ENCODE results near the gene TANC1. TPM values are rescaled to one million over a fixed set of nuclear protein-coding genes. Genes with fewer than 3 reads are reported as not detected.

TANC1 gene
- total RNA-seq, 1 experiment from 2014 or later: 21.1 TPM

DNA sequence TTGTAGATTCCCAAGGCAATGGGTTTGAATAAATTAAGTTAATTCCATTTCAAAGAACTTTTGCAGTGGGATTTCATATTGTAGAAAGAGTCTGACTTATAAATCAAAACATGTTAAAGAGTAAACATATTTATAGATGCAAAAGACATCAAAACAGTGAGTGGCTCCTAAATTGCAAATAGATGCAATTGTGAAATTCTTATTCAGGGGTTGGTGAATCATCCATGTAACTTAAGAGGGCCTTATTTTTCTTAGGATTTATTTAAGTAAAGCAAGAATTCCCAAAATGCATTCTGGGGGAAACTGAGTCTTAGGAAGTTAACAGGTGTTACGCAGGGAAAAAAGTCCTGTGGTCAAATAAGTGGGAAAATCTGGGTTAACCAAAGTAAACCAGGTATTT, 11.3 kb downstream of the TANC1 start:
- DNase-seq: no peak
- Histone ChIP-seq H3K4me3 (ENCODE audit: low read depth, low read length) (no peak overlapping the region), H3K27me3 (replicated peaks; ENCODE audit: control insufficient read depth, insufficient read depth, low read length) (no peaks in the 10 kb centered on the region), H3K9me3 (no peaks in the 10 kb centered on the region), H3K36me3 (ENCODE audit: control insufficient read depth, insufficient read depth, low read length) (no peaks in the 10 kb centered on the region), H3K4me1 (peaks cover 7% of the 10 kb centered on the region)
- TF ChIP-seq, protein P1, sequence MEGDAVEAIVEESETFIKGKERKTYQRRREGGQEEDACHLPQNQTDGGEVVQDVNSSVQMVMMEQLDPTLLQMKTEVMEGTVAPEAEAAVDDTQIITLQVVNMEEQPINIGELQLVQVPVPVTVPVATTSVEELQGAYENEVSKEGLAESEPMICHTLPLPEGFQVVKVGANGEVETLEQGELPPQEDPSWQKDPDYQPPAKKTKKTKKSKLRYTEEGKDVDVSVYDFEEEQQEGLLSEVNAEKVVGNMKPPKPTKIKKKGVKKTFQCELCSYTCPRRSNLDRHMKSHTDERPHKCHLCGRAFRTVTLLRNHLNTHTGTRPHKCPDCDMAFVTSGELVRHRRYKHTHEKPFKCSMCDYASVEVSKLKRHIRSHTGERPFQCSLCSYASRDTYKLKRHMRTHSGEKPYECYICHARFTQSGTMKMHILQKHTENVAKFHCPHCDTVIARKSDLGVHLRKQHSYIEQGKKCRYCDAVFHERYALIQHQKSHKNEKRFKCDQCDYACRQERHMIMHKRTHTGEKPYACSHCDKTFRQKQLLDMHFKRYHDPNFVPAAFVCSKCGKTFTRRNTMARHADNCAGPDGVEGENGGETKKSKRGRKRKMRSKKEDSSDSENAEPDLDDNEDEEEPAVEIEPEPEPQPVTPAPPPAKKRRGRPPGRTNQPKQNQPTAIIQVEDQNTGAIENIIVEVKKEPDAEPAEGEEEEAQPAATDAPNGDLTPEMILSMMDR (IDR thresholded peaks at IDR 0.05; ENCODE audit: insufficient read depth in 1 of 2, low read depth in 1 of 2, low read length in 1 of 2, severe bottlenecking in 1 of 2, unreplicated experiment in 1 of 2): no peak
- no peaks in the 10 kb centered on the region for H3K27me3 Mint-ChIP-seq (ENCODE audit: insufficient read depth, unreplicated experiment)
- intact Hi-C loops (cut with micrococcal nuclease; ENCODE audit: unreplicated experiment): no loop called here
- peaks cover 16% of the 10 kb centered on the region for H3K4me1 Mint-ChIP-seq (ENCODE audit: low read depth, unreplicated experiment)
- no peak overlapping the region for H3K4me3 Mint-ChIP-seq (ENCODE audit: unreplicated experiment)
- H3K27ac Mint-ChIP-seq (ENCODE audit: unreplicated experiment): no peak overlapping the region
- H3K9me3 Mint-ChIP-seq (ENCODE audit: unreplicated experiment): no peaks in the 10 kb centered on the region
- POLR2A ChIA-PET: no interaction called here
- no TSS peak for BruUV-seq (replicated peaks)
- CTCF ChIA-PET: no interaction called here
- no peaks in the 10 kb centered on the region for H3K36me3 Mint-ChIP-seq (ENCODE audit: insufficient read depth, unreplicated experiment)

DNA sequence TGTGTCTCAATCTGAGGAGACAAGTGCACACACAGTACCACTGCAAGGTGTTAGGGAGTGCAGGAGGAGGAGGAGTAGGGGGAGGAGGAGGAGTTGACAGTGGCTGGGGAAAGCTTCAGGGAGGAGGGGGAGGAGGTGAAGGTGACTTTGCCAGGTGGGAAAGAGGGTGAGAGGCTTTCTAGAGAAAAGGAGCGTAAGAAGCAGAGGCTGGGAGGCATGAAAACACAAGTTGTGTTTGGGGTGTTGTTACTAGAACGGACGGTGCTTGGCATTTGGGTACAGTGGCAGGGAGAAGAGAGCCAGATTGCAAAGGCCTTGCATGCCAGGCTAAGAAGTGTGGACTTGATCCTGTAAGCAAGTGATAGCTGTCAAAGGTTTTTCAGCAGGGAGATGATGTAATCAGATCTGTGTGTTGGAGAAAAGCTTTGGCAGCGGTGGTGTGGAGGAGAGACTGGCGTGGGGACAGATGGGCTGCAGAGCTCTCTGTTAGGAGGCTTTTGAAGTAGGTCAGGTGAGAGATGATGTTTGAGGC, 16.2 kb downstream of the TANC1 start:
- Histone ChIP-seq H3K27me3 (replicated peaks; ENCODE audit: control insufficient read depth, insufficient read depth, low read length) (no peaks in the 10 kb centered on the region), H3K4me3 (ENCODE audit: low read depth, low read length) (no peak overlapping the region), H3K36me3 (ENCODE audit: control insufficient read depth, insufficient read depth, low read length) (no peaks in the 10 kb centered on the region), H3K9me3 (no peaks in the 10 kb centered on the region), H3K4me1 (peaks cover 12% of the 10 kb centered on the region)
- DNase-seq: no peak
- CTCF ChIA-PET: interaction anchor here (0.6 to 1.6 kb wide), 3 partner anchors 10 to 134 kb away, joined by 3 to 4 read pairs (median 3); no protein-coding TSS in a partner anchor
- H3K27me3 Mint-ChIP-seq (ENCODE audit: insufficient read depth, unreplicated experiment): no peaks in the 10 kb centered on the region
- intact Hi-C loops (cut with micrococcal nuclease; ENCODE audit: unreplicated experiment): no loop called here
- no peaks in the 10 kb centered on the region for H3K36me3 Mint-ChIP-seq (ENCODE audit: insufficient read depth, unreplicated experiment)
- peak overlapping the region; percentile 67 for H3K27ac Mint-ChIP-seq (ENCODE audit: unreplicated experiment)
- TF ChIP-seq, protein P1 (IDR thresholded peaks at IDR 0.05; ENCODE audit: insufficient read depth in 1 of 2, low read depth in 1 of 2, low read length in 1 of 2, severe bottlenecking in 1 of 2, unreplicated experiment in 1 of 2): no peak
- H3K4me3 Mint-ChIP-seq (ENCODE audit: unreplicated experiment): no peak overlapping the region
- no peaks in the 10 kb centered on the region for H3K9me3 Mint-ChIP-seq (ENCODE audit: unreplicated experiment)
- H3K4me1 Mint-ChIP-seq (ENCODE audit: low read depth, unreplicated experiment): peaks cover 20% of the 10 kb centered on the region
- POLR2A ChIA-PET: no interaction called here
- no TSS peak for BruUV-seq (replicated peaks)

DNA sequence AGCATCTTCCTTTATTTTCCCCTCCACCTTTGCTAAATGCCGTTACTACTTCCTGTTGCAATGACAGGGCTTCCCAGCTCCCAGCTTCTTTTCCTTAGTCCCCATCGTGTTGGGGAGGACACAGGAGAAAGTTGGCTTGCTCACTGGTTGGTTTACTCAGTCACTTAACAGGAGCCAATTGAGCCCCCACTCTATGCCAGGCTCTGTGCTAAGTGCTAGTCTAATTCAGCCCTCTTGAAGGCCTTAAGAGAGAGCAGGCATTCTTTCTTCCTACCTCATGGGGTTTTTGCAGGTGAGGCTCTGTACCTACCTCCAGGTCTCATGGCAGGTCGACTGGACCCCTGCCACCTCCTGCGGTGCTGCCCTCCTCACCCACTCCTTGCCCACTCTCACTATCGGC, 20.1 kb downstream of the TANC1 start:
- H3K27me3 Mint-ChIP-seq (ENCODE audit: insufficient read depth, unreplicated experiment): no peaks in the 10 kb centered on the region

More for the DNA sequence above, 20.1 kb downstream of the TANC1 start:
- Mint-ChIP-seq H3K27ac (ENCODE audit: unreplicated experiment) (no peak overlapping the region), H3K4me3 (ENCODE audit: unreplicated experiment) (no peak overlapping the region), H3K36me3 (ENCODE audit: insufficient read depth, unreplicated experiment) (peaks cover 5% of the 10 kb centered on the region), H3K9me3 (ENCODE audit: unreplicated experiment) (no peaks in the 10 kb centered on the region), H3K4me1 (ENCODE audit: low read depth, unreplicated experiment) (peaks cover 29% of the 10 kb centered on the region)
- intact Hi-C loops (cut with micrococcal nuclease; ENCODE audit: unreplicated experiment): no loop called here
- no peak for DNase-seq
- ChIA-PET CTCF (no interaction called here), POLR2A (no interaction called here)
- TF ChIP-seq, protein P1 (IDR thresholded peaks at IDR 0.05; ENCODE audit: insufficient read depth in 1 of 2, low read depth in 1 of 2, low read length in 1 of 2, severe bottlenecking in 1 of 2, unreplicated experiment in 1 of 2): no peak
- Histone ChIP-seq H3K36me3 (ENCODE audit: control insufficient read depth, insufficient read depth, low read length) (no peaks in the 10 kb centered on the region), H3K27me3 (replicated peaks; ENCODE audit: control insufficient read depth, insufficient read depth, low read length) (no peaks in the 10 kb centered on the region), H3K9me3 (no peaks in the 10 kb centered on the region), H3K4me1 (peaks cover 12% of the 10 kb centered on the region), H3K4me3 (ENCODE audit: low read depth, low read length) (no peak overlapping the region)
- BruUV-seq (replicated peaks): no TSS peak

Data from Caco-2 (cell line).